WTC11 (cell line): ENCODE data around the gene NR2F2. TPM values are rescaled to one million over a fixed set of nuclear protein-coding genes. Genes with fewer than 3 reads are reported as not detected.

Experiments
- ATAC-seq: fragments of 200-7000 bp; cut with Tn5 transposase; 2 replicates; pipeline ENCODE4 v1.10.0; 2021; ENCODE audit warnings: mild to moderate bottlenecking, moderate library complexity
- CTCF ChIA-PET: fragments of 300-600 bp; sonication (Branson Sonifier 250); formaldehyde crosslinking; loops from one replicate; lab custom pipeline; 2021; ENCODE audit warnings: antibody characterized with exemption; lab: Charles Lee
- POLR2A ChIA-PET: fragments of 350-600 bp; sonication (Branson Sonifier 250); formaldehyde crosslinking; loops from one replicate; lab custom pipeline; 2021; ENCODE audit warnings: antibody characterized with exemption; lab: Charles Lee
- DNase-seq: peaks from one replicate; pipeline ENCODE4 v3.0.0; 2021; ENCODE audit warnings: low spot score
- H3K27ac Mint-ChIP-seq: 2 replicates; pipeline ENCODE4 v1.8.0; 2021; ENCODE audit warnings: mixed read lengths
- H3K27me3 Mint-ChIP-seq: 2 replicates; pipeline ENCODE4 v1.8.0; 2021; ENCODE audit warnings: low read depth, mild to moderate bottlenecking, moderate library complexity, mixed read lengths
- H3K36me3 Mint-ChIP-seq: 2 replicates; pipeline ENCODE4 v1.8.0; 2021; ENCODE audit warnings: mixed read lengths
- H3K4me1 Mint-ChIP-seq: 2 replicates; pipeline ENCODE4 v1.8.0; 2022; ENCODE audit warnings: mixed read lengths
- H3K4me3 Mint-ChIP-seq: 2 replicates; pipeline ENCODE4 v1.8.0; 2021; ENCODE audit warnings: mild to moderate bottlenecking, moderate library complexity, mixed read lengths
- H3K9me3 Mint-ChIP-seq: 2 replicates; pipeline ENCODE4 v1.8.0; 2021; ENCODE audit warnings: mixed read lengths
- CREB1 ChIP-seq: sonication (generic); formaldehyde crosslinking; IDR thresholded peaks from 2 replicates; pipeline ENCODE4 v1.8.0; 2023; ENCODE audit warnings: mild to moderate bottlenecking, missing genetic modification reagents
- E2F5 ChIP-seq: sonication (generic); formaldehyde crosslinking; IDR thresholded peaks from 2 replicates; pipeline ENCODE4 v1.8.1; 2022; ENCODE audit warnings: mild to moderate bottlenecking, moderate library complexity, missing genetic modification reagents
- ESRRA ChIP-seq: sonication (generic); formaldehyde crosslinking; IDR thresholded peaks from 2 replicates; pipeline ENCODE4 v1.8.1; 2022; ENCODE audit warnings: mild to moderate bottlenecking, missing genetic modification reagents, borderline replicate concordance
- FOXK1 ChIP-seq: sonication (generic); formaldehyde crosslinking; IDR thresholded peaks from 2 replicates; pipeline ENCODE4 v1.8.0; 2022; ENCODE audit warnings: mild to moderate bottlenecking, moderate library complexity, missing genetic modification reagents
- KAT7 ChIP-seq: sonication (generic); formaldehyde crosslinking; IDR thresholded peaks from 2 replicates; pipeline ENCODE4 v1.8.1; 2023; ENCODE audit warnings: missing genetic modification reagents, mild to moderate bottlenecking, borderline replicate concordance
- NFE2L1 ChIP-seq: sonication (generic); formaldehyde crosslinking; IDR thresholded peaks from 2 replicates; pipeline ENCODE4 v1.8.1; 2023; ENCODE audit warnings: missing genetic modification reagents
- PRDM15 ChIP-seq: sonication (generic); formaldehyde crosslinking; IDR thresholded peaks from 2 replicates; pipeline ENCODE4 v1.8.0; 2022; ENCODE audit warnings: missing genetic modification reagents
- SMAD4 ChIP-seq: sonication (generic); formaldehyde crosslinking; IDR thresholded peaks from 2 replicates; pipeline ENCODE4 v1.8.0; 2022; ENCODE audit warnings: mild to moderate bottlenecking, missing genetic modification reagents
- SOX15 ChIP-seq: fragments of 250-450 bp; sonication (Bioruptor Pico); IDR thresholded peaks from 2 replicates; pipeline ENCODE4 v1.9.0; 2021; ENCODE audit warnings: mild to moderate bottlenecking
- STAT6 ChIP-seq: sonication (generic); formaldehyde crosslinking; conservative IDR thresholded peaks from 2 replicates; pipeline ENCODE4 v1.8.1; 2023; ENCODE audit warnings: mild to moderate bottlenecking, low read depth, missing genetic modification reagents, moderate library complexity
- ZNF219 ChIP-seq: sonication (generic); formaldehyde crosslinking; IDR thresholded peaks from 2 replicates; pipeline ENCODE4 v1.8.0; 2023; ENCODE audit warnings: missing genetic modification reagents, mild to moderate bottlenecking, borderline replicate concordance
- ZNF263 ChIP-seq: sonication (generic); formaldehyde crosslinking; IDR thresholded peaks from 2 replicates; pipeline ENCODE4 v1.8.1; 2022; ENCODE audit warnings: low read depth, mild to moderate bottlenecking, moderate library complexity, missing genetic modification reagents
- ZNF532 ChIP-seq: fragments of 250-450 bp; sonication (Bioruptor Pico); IDR thresholded peaks from 2 replicates; pipeline ENCODE4 v1.9.0; 2021; ENCODE audit warnings: mild to moderate bottlenecking, borderline replicate concordance
- total RNA-seq: library from RNA; stranded (reverse); gene quantifications from 3 replicates; pipeline ENCODE4 v1.2.3, GENCODE V29; 2021
- TF ChIP-seq, protein P1 (sequence below): sonication (generic); formaldehyde crosslinking; IDR thresholded peaks from 2 replicates; pipeline ENCODE4 v1.8.0; 2022; ENCODE audit warnings: mild to moderate bottlenecking, missing genetic modification reagents
- TF ChIP-seq, protein P2 (sequence below): sonication (generic); formaldehyde crosslinking; IDR thresholded peaks from 2 replicates; pipeline ENCODE4 v1.8.0; 2022; ENCODE audit warnings: mild to moderate bottlenecking, missing genetic modification reagents
- TF ChIP-seq, protein P3 (sequence below): sonication (generic); formaldehyde crosslinking; IDR thresholded peaks from 2 replicates; pipeline ENCODE4 v1.8.1; 2022; ENCODE audit warnings: mild to moderate bottlenecking, missing genetic modification reagents, moderate library complexity, borderline replicate concordance

Gene NR2F2
- total RNA-seq, 1 experiment from 2014 or later: 0.57 TPM

DNA sequence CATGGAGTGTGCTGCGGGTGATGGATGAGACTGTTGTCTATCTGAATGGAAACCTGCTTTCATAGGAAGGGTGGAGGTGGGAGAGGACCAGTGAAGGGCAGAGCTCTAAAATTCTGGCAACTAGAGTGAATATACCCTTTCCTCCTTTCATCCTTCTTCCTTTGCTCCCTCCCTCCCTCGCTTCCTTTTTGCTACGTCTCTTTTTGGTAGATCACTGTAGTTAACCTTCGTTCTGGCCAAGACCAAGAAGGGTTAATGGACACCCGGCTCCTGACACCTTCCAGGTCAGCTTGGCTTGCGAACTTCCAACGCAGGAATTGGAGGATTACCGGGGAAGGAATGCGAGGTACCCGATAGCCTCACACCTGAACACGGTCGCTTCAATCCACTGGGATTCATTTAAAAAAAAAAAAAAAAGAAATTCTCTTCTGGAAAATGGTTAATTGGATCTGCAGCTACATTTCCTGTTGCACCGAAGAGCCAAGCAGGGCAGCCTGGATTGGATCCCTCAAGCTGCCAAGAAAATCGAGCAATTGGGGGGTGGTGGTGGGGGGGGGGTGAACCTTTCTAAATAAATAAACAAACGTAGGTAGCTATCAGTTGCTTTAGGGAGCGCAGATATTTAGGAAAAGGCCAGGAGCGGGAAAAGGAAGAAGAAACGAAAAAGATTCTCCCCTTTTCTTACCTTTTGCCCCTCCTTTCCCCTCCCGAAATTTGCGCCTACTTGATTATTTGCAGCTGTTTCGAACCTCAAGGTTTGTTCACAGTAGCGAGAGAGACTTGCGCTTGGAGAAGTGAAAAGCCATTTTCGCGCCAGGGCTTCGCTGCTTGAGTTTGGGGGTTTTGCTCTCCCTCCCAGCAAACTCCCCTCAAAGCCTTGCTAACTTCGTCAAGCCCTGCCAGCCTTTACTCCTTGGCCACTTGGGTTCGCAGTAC lies 9.5 kb upstream of the NR2F2 start (continued):
- TF ChIP-seq ZNF532 (no peak), FOXK1 (CRISPR knock-in tag) (no peak), E2F5 (CRISPR knock-in tag) (no peak)
- TF ChIP-seq, protein P1, sequence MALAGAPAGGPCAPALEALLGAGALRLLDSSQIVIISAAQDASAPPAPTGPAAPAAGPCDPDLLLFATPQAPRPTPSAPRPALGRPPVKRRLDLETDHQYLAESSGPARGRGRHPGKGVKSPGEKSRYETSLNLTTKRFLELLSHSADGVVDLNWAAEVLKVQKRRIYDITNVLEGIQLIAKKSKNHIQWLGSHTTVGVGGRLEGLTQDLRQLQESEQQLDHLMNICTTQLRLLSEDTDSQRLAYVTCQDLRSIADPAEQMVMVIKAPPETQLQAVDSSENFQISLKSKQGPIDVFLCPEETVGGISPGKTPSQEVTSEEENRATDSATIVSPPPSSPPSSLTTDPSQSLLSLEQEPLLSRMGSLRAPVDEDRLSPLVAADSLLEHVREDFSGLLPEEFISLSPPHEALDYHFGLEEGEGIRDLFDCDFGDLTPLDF: no peak
- TF ChIP-seq, all 79 proteins: peak for 0

DNA sequence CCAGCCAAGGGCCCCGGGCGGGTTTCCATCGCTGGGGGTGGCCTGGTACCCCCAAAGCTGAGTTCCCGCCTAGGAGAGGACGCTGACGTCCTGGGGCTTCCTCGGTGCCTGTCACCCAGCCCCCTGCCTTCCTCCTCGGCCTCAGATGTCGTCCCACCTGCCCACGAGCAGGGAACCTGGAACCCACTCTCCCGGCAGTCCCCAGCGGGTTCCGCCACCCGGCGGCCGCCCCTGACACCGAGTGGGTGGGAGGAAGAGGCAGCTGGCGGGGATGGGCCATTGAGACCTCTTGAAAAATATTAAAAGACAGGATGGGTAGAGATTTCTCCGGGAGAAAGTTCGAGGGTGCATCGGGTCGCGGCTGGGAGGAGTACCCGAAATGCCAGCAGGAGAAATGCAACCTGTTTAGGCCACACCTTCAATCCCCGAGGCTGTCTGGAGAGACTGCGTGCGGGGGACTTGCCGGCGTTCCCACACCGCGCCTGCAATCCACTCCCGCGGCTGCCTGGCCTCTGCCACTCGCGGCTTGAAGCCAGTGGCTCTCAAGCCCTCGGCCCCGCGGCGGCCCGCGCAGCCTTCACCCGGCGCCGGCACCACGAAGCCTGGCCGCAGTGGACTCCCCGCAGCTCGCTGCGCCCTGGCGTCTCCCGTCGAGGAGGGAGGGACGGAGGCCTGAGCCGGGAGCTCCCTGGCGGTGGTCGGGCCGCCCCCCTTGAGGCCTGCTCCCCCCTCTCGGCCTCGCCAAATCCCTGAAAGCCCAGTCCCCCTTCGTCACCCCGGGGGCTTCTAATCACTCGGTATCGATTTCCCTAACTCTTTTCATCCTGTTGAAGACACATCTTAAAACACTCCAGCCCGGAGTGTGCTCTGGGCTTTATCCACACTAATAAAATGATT lies 8.6 kb upstream of the NR2F2 start:
- DNase-seq: peak; percentile 39
- Mint-ChIP-seq H3K4me3 (peak overlapping the region; percentile 69), H3K27ac (no peak overlapping the region), H3K27me3 (peaks cover 100% of the 10 kb centered on the region), H3K9me3 (no peaks in the 10 kb centered on the region), H3K4me1 (peaks cover 57% of the 10 kb centered on the region), H3K36me3 (no peaks in the 10 kb centered on the region)
- POLR2A ChIA-PET: interaction anchor here (0.6 to 1.1 kb wide), 3 partner anchors 27 to 416 kb away, joined by 3 to 6 read pairs (median 4); no protein-coding TSS in a partner anchor
- ATAC-seq: peak; percentile 9
- CTCF ChIA-PET: interaction anchor here (2.9 kb wide), 1 partner anchor 20 kb away, joined by 13 read pairs; no protein-coding TSS in a partner anchor
- TF ChIP-seq ZNF263 (CRISPR knock-in tag) (no peak), PRDM15 (no peak), NFE2L1 (CRISPR knock-in tag) (no peak), KAT7 (CRISPR knock-in tag) (no peak), ESRRA (CRISPR knock-in tag) (no peak), ZNF219 (no peak), SMAD4 (no peak), STAT6 (CRISPR knock-in tag) (no peak), CREB1 (no peak), SOX15 (CRISPR knock-in tag) (no peak)
- TF ChIP-seq, protein P2, sequence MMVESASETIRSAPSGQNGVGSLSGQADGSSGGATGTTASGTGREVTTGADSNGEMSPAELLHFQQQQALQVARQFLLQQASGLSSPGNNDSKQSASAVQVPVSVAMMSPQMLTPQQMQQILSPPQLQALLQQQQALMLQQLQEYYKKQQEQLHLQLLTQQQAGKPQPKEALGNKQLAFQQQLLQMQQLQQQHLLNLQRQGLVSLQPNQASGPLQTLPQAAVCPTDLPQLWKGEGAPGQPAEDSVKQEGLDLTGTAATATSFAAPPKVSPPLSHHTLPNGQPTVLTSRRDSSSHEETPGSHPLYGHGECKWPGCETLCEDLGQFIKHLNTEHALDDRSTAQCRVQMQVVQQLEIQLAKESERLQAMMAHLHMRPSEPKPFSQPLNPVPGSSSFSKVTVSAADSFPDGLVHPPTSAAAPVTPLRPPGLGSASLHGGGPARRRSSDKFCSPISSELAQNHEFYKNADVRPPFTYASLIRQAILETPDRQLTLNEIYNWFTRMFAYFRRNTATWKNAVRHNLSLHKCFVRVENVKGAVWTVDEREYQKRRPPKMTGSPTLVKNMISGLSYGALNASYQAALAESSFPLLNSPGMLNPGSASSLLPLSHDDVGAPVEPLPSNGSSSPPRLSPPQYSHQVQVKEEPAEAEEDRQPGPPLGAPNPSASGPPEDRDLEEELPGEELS: no peak
- TF ChIP-seq, protein P3, sequence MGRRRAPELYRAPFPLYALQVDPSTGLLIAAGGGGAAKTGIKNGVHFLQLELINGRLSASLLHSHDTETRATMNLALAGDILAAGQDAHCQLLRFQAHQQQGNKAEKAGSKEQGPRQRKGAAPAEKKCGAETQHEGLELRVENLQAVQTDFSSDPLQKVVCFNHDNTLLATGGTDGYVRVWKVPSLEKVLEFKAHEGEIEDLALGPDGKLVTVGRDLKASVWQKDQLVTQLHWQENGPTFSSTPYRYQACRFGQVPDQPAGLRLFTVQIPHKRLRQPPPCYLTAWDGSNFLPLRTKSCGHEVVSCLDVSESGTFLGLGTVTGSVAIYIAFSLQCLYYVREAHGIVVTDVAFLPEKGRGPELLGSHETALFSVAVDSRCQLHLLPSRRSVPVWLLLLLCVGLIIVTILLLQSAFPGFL (CRISPR knock-in tag): no peak
